Measurements from ENCODE around the gene ATRX. TPM values are rescaled to one million over a fixed set of nuclear protein-coding genes. Genes with fewer than 3 reads are reported as not detected.

The ATRX gene
- total and polyA plus RNA-seq, 2 experiments from 2014 or later: 162 to 179 TPM

DNA sequence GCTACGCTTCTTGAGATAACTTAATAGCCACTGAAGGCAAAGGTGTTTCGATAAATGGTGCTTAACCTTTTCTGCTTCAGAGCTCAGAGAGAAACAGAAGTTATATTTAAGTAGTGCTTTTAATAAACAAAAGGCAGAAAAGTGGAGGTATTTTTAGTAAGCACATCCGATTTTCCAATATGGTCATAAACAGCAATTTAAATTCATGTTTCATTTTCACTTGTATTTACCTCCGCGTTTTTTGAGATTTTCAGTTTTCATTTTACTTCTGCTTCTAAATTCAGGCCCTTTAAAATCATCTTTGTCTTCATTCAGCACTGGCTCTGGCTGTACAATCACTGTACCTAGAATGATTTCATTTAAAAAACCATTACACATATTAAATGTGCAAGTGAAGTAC, 92.4 kb downstream of the ATRX start:
- Histone ChIP-seq H3K27me3 (ENCODE audit: insufficient read depth) (no peaks in the 10 kb centered on the region), H2AFZ (no peak overlapping the region), H3K79me2 (replicated peaks; ENCODE audit: insufficient read depth) (0 out of 2 replicates have a peak, but pooled peaks cover 11% of the 10 kb centered on the region), H4K20me1 (replicated peaks; ENCODE audit: insufficient read depth) (no peaks in the 10 kb centered on the region; the same call in 1 of the 2 replicates), H3K4me1 (ENCODE audit: insufficient read depth) (no peaks in the 10 kb centered on the region), H3K9me2 (ENCODE audit: insufficient read depth) (no peaks in the 10 kb centered on the region), H3K4me2 (no peak overlapping the region), H3K4me3 (no peak overlapping the region), H3K27ac (ENCODE audit: low read depth) (no peak overlapping the region), H3F3A (replicated peaks; ENCODE audit: low read depth) (no peaks in the 10 kb centered on the region), H3K36me3 (ENCODE audit: insufficient read depth) (no peaks in the 10 kb centered on the region; the same call in 1 of the 2 replicates)
- no peak overlapping the region for H3K4me3 Mint-ChIP-seq
- ATAC-seq: no peak
- no peak for TF ChIP-seq ZNF331 (CRISPR knock-in tag; IDR thresholded peaks at IDR 0.05; ENCODE audit: low read depth)
- TF ChIP-seq CREB1 (CRISPR knock-in tag; IDR thresholded peaks at IDR 0.05; ENCODE audit: low read depth): no peak
- TF ChIP-seq, protein P1, sequence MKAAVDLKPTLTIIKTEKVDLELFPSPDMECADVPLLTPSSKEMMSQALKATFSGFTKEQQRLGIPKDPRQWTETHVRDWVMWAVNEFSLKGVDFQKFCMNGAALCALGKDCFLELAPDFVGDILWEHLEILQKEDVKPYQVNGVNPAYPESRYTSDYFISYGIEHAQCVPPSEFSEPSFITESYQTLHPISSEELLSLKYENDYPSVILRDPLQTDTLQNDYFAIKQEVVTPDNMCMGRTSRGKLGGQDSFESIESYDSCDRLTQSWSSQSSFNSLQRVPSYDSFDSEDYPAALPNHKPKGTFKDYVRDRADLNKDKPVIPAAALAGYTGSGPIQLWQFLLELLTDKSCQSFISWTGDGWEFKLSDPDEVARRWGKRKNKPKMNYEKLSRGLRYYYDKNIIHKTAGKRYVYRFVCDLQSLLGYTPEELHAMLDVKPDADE (IDR thresholded peaks at IDR 0.05): no peak
- TF ChIP-seq EZH2 (IDR thresholded peaks at IDR 0.05; ENCODE audit: low read depth, unreplicated experiment): no peak
- TF ChIP-seq ZNF114 (CRISPR knock-in tag; IDR thresholded peaks at IDR 0.05): no peak
- TF ChIP-seq NANOG (IDR thresholded peaks at IDR 0.05; ENCODE audit: borderline replicate concordance): no peak
- no peak for DNase-seq (ENCODE audit: low spot score)
- H3K27ac Mint-ChIP-seq: no peak overlapping the region
- H3K36me3 Mint-ChIP-seq (ENCODE audit: low read depth): peaks cover 15% of the 10 kb centered on the region; the same call in 2 of the 3 replicates
- H3K9me3 Mint-ChIP-seq: no peaks in the 10 kb centered on the region
- H3K4me1 Mint-ChIP-seq: no peaks in the 10 kb centered on the region
- H3K27me3 Mint-ChIP-seq (ENCODE audit: insufficient read depth, low read depth, poor library complexity): peaks cover 3% of the 10 kb centered on the region

- no peak overlapping the region for H2AFZ ChIP-seq
- H3K36me3 Mint-ChIP-seq (ENCODE audit: low read depth): peaks cover 24% of the 10 kb centered on the region; the same call in 2 of the 3 replicates
- H3K4me2 ChIP-seq: no peak overlapping the region
- no peaks in the 10 kb centered on the region for H3K4me1 Mint-ChIP-seq
- peaks cover 3% of the 10 kb centered on the region for H3K27me3 Mint-ChIP-seq (ENCODE audit: insufficient read depth, low read depth, poor library complexity)
- no peaks in the 10 kb centered on the region; the same call in 1 of the 2 replicates for H4K20me1 ChIP-seq (replicated peaks; ENCODE audit: insufficient read depth)
- DNase-seq (ENCODE audit: low spot score) (no peak), ATAC-seq (no peak)
- no peak overlapping the region for H3K27ac ChIP-seq (ENCODE audit: low read depth)
- H3K27me3 ChIP-seq (ENCODE audit: insufficient read depth): no peaks in the 10 kb centered on the region
- no peaks in the 10 kb centered on the region for H3K4me1 ChIP-seq (ENCODE audit: insufficient read depth)
- no peaks in the 10 kb centered on the region for H3K9me3 Mint-ChIP-seq
- H3K36me3 ChIP-seq (ENCODE audit: insufficient read depth): no peaks in the 10 kb centered on the region; the same call in 1 of the 2 replicates
- no peaks in the 10 kb centered on the region for H3F3A ChIP-seq (replicated peaks; ENCODE audit: low read depth)
- H3K4me3 ChIP-seq: no peak overlapping the region
- 0 out of 2 replicates have a peak, but pooled peaks cover 8% of the 10 kb centered on the region for H3K79me2 ChIP-seq (replicated peaks; ENCODE audit: insufficient read depth)
- H3K27ac Mint-ChIP-seq: no peak overlapping the region
- H3K4me3 Mint-ChIP-seq: no peak overlapping the region
- no peaks in the 10 kb centered on the region for H3K9me2 ChIP-seq (ENCODE audit: insufficient read depth)
- TF ChIP-seq, protein P2, sequence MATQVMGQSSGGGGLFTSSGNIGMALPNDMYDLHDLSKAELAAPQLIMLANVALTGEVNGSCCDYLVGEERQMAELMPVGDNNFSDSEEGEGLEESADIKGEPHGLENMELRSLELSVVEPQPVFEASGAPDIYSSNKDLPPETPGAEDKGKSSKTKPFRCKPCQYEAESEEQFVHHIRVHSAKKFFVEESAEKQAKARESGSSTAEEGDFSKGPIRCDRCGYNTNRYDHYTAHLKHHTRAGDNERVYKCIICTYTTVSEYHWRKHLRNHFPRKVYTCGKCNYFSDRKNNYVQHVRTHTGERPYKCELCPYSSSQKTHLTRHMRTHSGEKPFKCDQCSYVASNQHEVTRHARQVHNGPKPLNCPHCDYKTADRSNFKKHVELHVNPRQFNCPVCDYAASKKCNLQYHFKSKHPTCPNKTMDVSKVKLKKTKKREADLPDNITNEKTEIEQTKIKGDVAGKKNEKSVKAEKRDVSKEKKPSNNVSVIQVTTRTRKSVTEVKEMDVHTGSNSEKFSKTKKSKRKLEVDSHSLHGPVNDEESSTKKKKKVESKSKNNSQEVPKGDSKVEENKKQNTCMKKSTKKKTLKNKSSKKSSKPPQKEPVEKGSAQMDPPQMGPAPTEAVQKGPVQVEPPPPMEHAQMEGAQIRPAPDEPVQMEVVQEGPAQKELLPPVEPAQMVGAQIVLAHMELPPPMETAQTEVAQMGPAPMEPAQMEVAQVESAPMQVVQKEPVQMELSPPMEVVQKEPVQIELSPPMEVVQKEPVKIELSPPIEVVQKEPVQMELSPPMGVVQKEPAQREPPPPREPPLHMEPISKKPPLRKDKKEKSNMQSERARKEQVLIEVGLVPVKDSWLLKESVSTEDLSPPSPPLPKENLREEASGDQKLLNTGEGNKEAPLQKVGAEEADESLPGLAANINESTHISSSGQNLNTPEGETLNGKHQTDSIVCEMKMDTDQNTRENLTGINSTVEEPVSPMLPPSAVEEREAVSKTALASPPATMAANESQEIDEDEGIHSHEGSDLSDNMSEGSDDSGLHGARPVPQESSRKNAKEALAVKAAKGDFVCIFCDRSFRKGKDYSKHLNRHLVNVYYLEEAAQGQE (IDR thresholded peaks at IDR 0.05; ENCODE audit: unreplicated experiment): no peak
- TF ChIP-seq, protein P1 (IDR thresholded peaks at IDR 0.05): no peak
- TF ChIP-seq POLR2AphosphoS5 (IDR thresholded peaks at IDR 0.05; ENCODE audit: low read depth) (no peak), JUNB (IDR thresholded peaks at IDR 0.05; ENCODE audit: unreplicated experiment) (no peak), CREB1 (CRISPR knock-in tag; IDR thresholded peaks at IDR 0.05; ENCODE audit: low read depth) (no peak), NANOG (IDR thresholded peaks at IDR 0.05; ENCODE audit: borderline replicate concordance) (no peak)
- TF ChIP-seq, protein P3, sequence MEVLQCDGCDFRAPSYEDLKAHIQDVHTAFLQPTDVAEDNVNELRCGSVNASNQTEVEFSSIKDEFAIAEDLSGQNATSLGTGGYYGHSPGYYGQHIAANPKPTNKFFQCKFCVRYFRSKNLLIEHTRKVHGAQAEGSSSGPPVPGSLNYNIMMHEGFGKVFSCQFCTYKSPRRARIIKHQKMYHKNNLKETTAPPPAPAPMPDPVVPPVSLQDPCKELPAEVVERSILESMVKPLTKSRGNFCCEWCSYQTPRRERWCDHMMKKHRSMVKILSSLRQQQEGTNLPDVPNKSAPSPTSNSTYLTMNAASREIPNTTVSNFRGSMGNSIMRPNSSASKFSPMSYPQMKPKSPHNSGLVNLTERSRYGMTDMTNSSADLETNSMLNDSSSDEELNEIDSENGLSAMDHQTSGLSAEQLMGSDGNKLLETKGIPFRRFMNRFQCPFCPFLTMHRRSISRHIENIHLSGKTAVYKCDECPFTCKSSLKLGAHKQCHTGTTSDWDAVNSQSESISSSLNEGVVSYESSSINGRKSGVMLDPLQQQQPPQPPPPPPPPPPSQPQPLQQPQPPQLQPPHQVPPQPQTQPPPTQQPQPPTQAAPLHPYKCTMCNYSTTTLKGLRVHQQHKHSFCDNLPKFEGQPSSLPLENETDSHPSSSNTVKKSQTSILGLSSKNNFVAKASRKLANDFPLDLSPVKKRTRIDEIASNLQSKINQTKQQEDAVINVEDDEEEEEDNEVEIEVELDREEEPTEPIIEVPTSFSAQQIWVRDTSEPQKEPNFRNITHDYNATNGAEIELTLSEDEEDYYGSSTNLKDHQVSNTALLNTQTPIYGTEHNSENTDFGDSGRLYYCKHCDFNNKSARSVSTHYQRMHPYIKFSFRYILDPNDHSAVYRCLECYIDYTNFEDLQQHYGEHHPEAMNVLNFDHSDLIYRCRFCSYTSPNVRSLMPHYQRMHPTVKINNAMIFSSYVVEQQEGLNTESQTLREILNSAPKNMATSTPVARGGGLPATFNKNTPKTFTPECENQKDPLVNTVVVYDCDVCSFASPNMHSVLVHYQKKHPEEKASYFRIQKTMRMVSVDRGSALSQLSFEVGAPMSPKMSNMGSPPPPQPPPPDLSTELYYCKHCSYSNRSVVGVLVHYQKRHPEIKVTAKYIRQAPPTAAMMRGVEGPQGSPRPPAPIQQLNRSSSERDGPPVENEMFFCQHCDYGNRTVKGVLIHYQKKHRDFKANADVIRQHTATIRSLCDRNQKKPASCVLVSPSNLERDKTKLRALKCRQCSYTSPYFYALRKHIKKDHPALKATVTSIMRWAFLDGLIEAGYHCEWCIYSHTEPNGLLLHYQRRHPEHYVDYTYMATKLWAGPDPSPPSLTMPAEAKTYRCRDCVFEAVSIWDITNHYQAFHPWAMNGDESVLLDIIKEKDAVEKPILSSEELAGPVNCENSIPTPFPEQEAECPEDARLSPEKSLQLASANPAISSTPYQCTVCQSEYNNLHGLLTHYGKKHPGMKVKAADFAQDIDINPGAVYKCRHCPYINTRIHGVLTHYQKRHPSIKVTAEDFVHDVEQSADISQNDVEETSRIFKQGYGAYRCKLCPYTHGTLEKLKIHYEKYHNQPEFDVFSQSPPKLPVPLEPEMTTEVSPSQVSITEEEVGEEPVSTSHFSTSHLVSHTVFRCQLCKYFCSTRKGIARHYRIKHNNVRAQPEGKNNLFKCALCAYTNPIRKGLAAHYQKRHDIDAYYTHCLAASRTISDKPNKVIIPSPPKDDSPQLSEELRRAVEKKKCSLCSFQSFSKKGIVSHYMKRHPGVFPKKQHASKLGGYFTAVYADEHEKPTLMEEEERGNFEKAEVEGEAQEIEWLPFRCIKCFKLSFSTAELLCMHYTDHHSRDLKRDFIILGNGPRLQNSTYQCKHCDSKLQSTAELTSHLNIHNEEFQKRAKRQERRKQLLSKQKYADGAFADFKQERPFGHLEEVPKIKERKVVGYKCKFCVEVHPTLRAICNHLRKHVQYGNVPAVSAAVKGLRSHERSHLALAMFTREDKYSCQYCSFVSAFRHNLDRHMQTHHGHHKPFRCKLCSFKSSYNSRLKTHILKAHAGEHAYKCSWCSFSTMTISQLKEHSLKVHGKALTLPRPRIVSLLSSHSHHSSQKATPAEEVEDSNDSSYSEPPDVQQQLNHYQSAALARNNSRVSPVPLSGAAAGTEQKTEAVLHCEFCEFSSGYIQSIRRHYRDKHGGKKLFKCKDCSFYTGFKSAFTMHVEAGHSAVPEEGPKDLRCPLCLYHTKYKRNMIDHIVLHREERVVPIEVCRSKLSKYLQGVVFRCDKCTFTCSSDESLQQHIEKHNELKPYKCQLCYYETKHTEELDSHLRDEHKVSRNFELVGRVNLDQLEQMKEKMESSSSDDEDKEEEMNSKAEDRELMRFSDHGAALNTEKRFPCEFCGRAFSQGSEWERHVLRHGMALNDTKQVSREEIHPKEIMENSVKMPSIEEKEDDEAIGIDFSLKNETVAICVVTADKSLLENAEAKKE (CRISPR knock-in tag; IDR thresholded peaks at IDR 0.05): no peak
Measured at GRCh38 chrX:77691916-77692315, 94.1 kb downstream of the ATRX start.

Measured in GM23338 (cell line).